Neural crest cell (in vitro differentiated cells): ENCODE data around the gene GHITM. TPM values are rescaled to one million over a fixed set of nuclear protein-coding genes. Genes with fewer than 3 reads are reported as not detected.

ENCODE experiments used
- DNase-seq: peaks from one replicate; pipeline ENCODE4 v3.0.0; 2021; ENCODE audit warnings: low read depth, mixed read lengths, low spot score
- H3K27ac Mint-ChIP-seq: one replicate; pipeline ENCODE4 v1.8.0; 2021; ENCODE audit warnings: mild to moderate bottlenecking, mixed read lengths; ENCODE audit not compliant: unreplicated experiment
- H3K27me3 Mint-ChIP-seq: 2 replicates; pipeline ENCODE4 v1.8.0; 2021; ENCODE audit warnings: low read depth, mild to moderate bottlenecking, mixed read lengths
- H3K36me3 Mint-ChIP-seq: 2 replicates; pipeline ENCODE4 v1.8.0; 2021; ENCODE audit warnings: low read depth, mild to moderate bottlenecking, mixed read lengths
- H3K4me1 Mint-ChIP-seq: 2 replicates; pipeline ENCODE4 v1.8.0; 2021; ENCODE audit warnings: mixed read lengths
- H3K4me3 Mint-ChIP-seq: one replicate; pipeline ENCODE4 v1.8.0; 2021; ENCODE audit warnings: mild to moderate bottlenecking, mixed read lengths
- H3K9me3 Mint-ChIP-seq: 2 replicates; pipeline ENCODE4 v1.8.0; 2021; ENCODE audit warnings: mixed read lengths
- CTCF ChIP-seq: fragments of 200-600 bp; sonication (generic); conservative IDR thresholded peaks from 2 replicates; pipeline ENCODE4 v1.5.0; 2021; ENCODE audit warnings: antibody characterized with exemption, mild to moderate bottlenecking
- long read RNA-seq: library from polyadenylated mRNA; unstranded; transcript quantifications from one replicate; pipeline ENCODE4 v2.0.0, GENCODE V29; 2020
- total RNA-seq: library from RNA; stranded (reverse); gene quantifications from 2 replicates; pipeline ENCODE4 v1.2.1, GENCODE V29; 2021

GHITM gene, protein sequence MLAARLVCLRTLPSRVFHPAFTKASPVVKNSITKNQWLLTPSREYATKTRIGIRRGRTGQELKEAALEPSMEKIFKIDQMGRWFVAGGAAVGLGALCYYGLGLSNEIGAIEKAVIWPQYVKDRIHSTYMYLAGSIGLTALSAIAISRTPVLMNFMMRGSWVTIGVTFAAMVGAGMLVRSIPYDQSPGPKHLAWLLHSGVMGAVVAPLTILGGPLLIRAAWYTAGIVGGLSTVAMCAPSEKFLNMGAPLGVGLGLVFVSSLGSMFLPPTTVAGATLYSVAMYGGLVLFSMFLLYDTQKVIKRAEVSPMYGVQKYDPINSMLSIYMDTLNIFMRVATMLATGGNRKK
- 104 and 105 TPM in 2 replicates for total RNA-seq
- long read RNA-seq, transcript GHITM-201 (9 exons, 2,128 nt) = major isoform, 961 of 1,015 reads
- long read RNA-seq, partial matches to known transcripts = 35 of 1,015 reads
- long read RNA-seq, other reads (novel, unspliced or antisense) = 19 of 1,015 reads

- Mint-ChIP-seq H3K27ac (peak within 1 kb of the TSS; percentile 98), H3K4me1 (peaks cover 26% of the 10 kb centered on the region), H3K4me3 (peak within 1 kb of the TSS; percentile 91), H3K9me3 (peaks cover 2% of the 10 kb centered on the region), H3K27me3 (peaks cover 27% of the 10 kb centered on the region), H3K36me3 (no peaks in the 10 kb centered on the region)
- TF ChIP-seq CTCF = peak; percentile 58
- peak; percentile 99 for DNase-seq
Observed at GRCh38 chr10:84139126-84140035, at the start of gene GHITM. TSS of gene GHITM (plus strand) at chr10:84139509. CDS start at chr10:84141501, 1,992 bp downstream.

GRCh38 chr10:84095811-84096497 lies 43.4 kb upstream of the GHITM start:
- H3K27me3 Mint-ChIP-seq = peaks cover 4% of the 10 kb centered on the region
- H3K9me3 Mint-ChIP-seq = no peaks in the 10 kb centered on the region
- no peak overlapping the region for H3K27ac Mint-ChIP-seq
- no peak overlapping the region for H3K4me3 Mint-ChIP-seq
- TF ChIP-seq CTCF = no peak
- DNase-seq = no peak
- no peaks in the 10 kb centered on the region for H3K36me3 Mint-ChIP-seq
- peaks cover 4% of the 10 kb centered on the region for H3K4me1 Mint-ChIP-seq

GRCh38 chr10:84097787-84098353 lies 41.4 kb upstream of the GHITM start:
- H3K27ac Mint-ChIP-seq = no peak overlapping the region
- H3K27me3 Mint-ChIP-seq = peaks cover under 1% of the 10 kb centered on the region
- no peak for DNase-seq
- TF ChIP-seq CTCF = peak; percentile 76
- no peaks in the 10 kb centered on the region for H3K36me3 Mint-ChIP-seq
- H3K9me3 Mint-ChIP-seq = no peaks in the 10 kb centered on the region
- peaks cover 4% of the 10 kb centered on the region for H3K4me1 Mint-ChIP-seq
- no peak overlapping the region for H3K4me3 Mint-ChIP-seq

DNA sequence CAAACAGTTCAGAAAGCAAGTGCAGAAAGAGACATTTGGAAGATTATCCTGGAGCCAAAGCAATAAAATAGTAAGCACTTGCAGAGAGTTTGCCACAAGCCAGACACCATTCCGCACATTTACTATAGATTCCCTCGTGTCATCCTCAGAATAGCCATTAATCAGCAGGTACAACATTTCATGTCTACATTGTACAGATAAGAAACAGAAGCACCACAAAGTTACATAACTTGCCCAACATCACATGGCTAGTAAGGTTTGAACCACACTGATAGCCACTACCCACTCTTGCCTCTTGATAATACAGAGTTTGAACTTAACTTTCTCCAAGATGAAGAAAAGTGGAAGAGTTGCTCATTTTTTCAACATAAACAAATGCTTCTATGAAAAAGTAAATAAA lies 40.6 kb upstream of the GHITM start:
- Mint-ChIP-seq H3K4me3 (no peak overlapping the region), H3K27ac (no peak overlapping the region), H3K4me1 (peaks cover 4% of the 10 kb centered on the region), H3K27me3 (no peaks in the 10 kb centered on the region), H3K9me3 (no peaks in the 10 kb centered on the region), H3K36me3 (no peaks in the 10 kb centered on the region)
- no peak for DNase-seq
- no peak for TF ChIP-seq CTCF

- H3K27me3 Mint-ChIP-seq = no peaks in the 10 kb centered on the region
- no peak for DNase-seq
- no peak for TF ChIP-seq CTCF
- H3K9me3 Mint-ChIP-seq = no peaks in the 10 kb centered on the region
- H3K27ac Mint-ChIP-seq = no peak overlapping the region
- peaks cover 4% of the 10 kb centered on the region for H3K4me1 Mint-ChIP-seq
- H3K4me3 Mint-ChIP-seq = no peak overlapping the region
- no peaks in the 10 kb centered on the region for H3K36me3 Mint-ChIP-seq
Observed at GRCh38 chr10:84101042-84101441, 38.3 kb upstream of the GHITM start.
